ENCODE data around the gene MBD5. TPM values are rescaled to one million over a fixed set of nuclear protein-coding genes. Genes with fewer than 3 reads are reported as not detected.

MBD5 gene
- polyA plus RNA-seq, 1 of the 3 experiments (the other 2 are of a cell fraction) = 7.4 TPM

- WGBS (ENCODE audit: low lambda C conversion rate) = 94% methylated on average over 2 of the region's 2 CpGs
- Histone ChIP-seq H3K4me3 (ENCODE audit: low read depth in 2 of 2, low read length in 1 of 2) (no peak overlapping the region), H2AFZ (ENCODE audit: low read depth) (no peak overlapping the region), H3K4me2 (no peak overlapping the region), H3K9me2 (no peaks in the 10 kb centered on the region), H3K27me3 (ENCODE audit: insufficient read depth) (no peaks in the 10 kb centered on the region), H3K79me2 (ENCODE audit: insufficient read depth) (no peaks in the 10 kb centered on the region), H3K36me3 (replicated peaks in 1 of 2; ENCODE audit: control insufficient read depth in 1 of 2, insufficient read depth in 2 of 2, low read length in 1 of 2) (no peaks in the 10 kb centered on the region), H3F3A (replicated peaks; ENCODE audit: insufficient read depth) (no peaks in the 10 kb centered on the region), H4K20me1 (ENCODE audit: insufficient read depth) (no peaks in the 10 kb centered on the region), H3K4me1 (ENCODE audit: control insufficient read depth in 1 of 2, insufficient read depth in 2 of 2, low read depth in 1 of 2, low read length in 1 of 2) (peaks cover 2 to 9% of the 10 kb centered on the region in 2 experiments; a peak in 2 of 4 replicates), H3K27ac (ENCODE audit: low read depth in 2 of 2, low read length in 1 of 2) (no peak overlapping the region), H3K9me3 (no peaks in the 10 kb centered on the region), H3K9ac (no peak overlapping the region)
- TF ChIP-seq RFX5 (IDR thresholded peaks at IDR 0.05; ENCODE audit: low read length) (no peak), FOSL2 (IDR thresholded peaks at IDR 0.05; ENCODE audit: borderline replicate concordance, low read depth) (no peak), SMC3 (IDR thresholded peaks at IDR 0.05; ENCODE audit: low read depth, low read length) (no peak), IRF3 (IDR thresholded peaks at IDR 0.05; ENCODE audit: low read depth, low read length) (no peak), RAD21 (IDR thresholded peaks at IDR 0.05; ENCODE audit: low read length) (no peak), TAF1 (IDR thresholded peaks at IDR 0.05; ENCODE audit: borderline replicate concordance, low read depth, low read length) (no peak), MAX (IDR thresholded peaks at IDR 0.05; ENCODE audit: low read depth) (no peak)
- TF ChIP-seq, protein P1, sequence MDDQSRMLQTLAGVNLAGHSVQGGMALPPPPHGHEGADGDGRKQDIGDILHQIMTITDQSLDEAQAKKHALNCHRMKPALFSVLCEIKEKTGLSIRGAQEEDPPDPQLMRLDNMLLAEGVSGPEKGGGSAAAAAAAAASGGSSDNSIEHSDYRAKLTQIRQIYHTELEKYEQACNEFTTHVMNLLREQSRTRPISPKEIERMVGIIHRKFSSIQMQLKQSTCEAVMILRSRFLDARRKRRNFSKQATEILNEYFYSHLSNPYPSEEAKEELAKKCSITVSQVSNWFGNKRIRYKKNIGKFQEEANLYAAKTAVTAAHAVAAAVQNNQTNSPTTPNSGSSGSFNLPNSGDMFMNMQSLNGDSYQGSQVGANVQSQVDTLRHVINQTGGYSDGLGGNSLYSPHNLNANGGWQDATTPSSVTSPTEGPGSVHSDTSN (IDR thresholded peaks at IDR 0.05) = no peak
- ChIA-PET CTCF (no interaction called here), POLR2A (no interaction called here)
- no peak for DNase-seq
Measured at GRCh38 chr2:148303161-148303560, 282.3 kb downstream of the MBD5 start.

DNA sequence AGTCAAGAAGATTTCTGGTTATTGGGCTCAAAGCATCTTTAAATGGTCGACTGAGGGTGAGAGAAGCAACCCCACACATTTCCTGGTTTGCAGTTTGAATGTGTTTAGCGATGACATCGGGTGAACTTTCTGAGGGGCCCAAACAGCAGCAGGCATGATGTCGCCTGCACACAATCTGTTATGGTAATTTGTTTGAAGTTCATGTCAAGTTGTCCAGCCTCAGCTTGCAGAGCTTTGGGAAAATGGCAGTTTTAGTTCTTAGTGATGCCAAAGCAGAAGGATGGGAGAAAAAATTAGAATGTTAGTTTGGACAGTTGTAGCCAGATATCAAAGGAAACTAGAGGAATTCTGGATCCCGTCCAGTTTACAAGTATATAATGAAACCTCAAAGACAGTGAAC lies 284.6 kb downstream of the MBD5 start:
- Histone ChIP-seq H2AFZ (ENCODE audit: low read depth) (no peak overlapping the region), H3F3A (replicated peaks; ENCODE audit: insufficient read depth) (no peaks in the 10 kb centered on the region), H3K9ac (no peak overlapping the region), H3K4me2 (no peak overlapping the region), H3K4me3 (ENCODE audit: low read depth in 2 of 2, low read length in 1 of 2) (no peak overlapping the region), H3K27ac (ENCODE audit: low read depth in 2 of 2, low read length in 1 of 2) (no peak overlapping the region), H3K4me1 (ENCODE audit: control insufficient read depth in 1 of 2, insufficient read depth in 2 of 2, low read depth in 1 of 2, low read length in 1 of 2) (peaks cover 2 to 7% of the 10 kb centered on the region in 2 experiments; a peak in 2 of 4 replicates), H4K20me1 (ENCODE audit: insufficient read depth) (no peaks in the 10 kb centered on the region), H3K27me3 (ENCODE audit: insufficient read depth) (no peaks in the 10 kb centered on the region), H3K36me3 (replicated peaks in 1 of 2; ENCODE audit: control insufficient read depth in 1 of 2, insufficient read depth in 2 of 2, low read length in 1 of 2) (no peaks in the 10 kb centered on the region), H3K9me3 (no peaks in the 10 kb centered on the region), H3K9me2 (no peaks in the 10 kb centered on the region), H3K79me2 (ENCODE audit: insufficient read depth) (no peaks in the 10 kb centered on the region)
- POLR2A ChIA-PET = no interaction called here
- TF ChIP-seq, protein P2, sequence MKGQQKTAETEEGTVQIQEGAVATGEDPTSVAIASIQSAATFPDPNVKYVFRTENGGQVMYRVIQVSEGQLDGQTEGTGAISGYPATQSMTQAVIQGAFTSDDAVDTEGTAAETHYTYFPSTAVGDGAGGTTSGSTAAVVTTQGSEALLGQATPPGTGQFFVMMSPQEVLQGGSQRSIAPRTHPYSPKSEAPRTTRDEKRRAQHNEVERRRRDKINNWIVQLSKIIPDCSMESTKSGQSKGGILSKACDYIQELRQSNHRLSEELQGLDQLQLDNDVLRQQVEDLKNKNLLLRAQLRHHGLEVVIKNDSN (IDR thresholded peaks at IDR 0.05; ENCODE audit: borderline replicate concordance, low read depth) = no peak
- no peak for TF ChIP-seq CHD2 (IDR thresholded peaks at IDR 0.05; ENCODE audit: low read length, partially characterized antibody)
- no peak for TF ChIP-seq JUND (IDR thresholded peaks at IDR 0.05)
- no peak for TF ChIP-seq FOXJ3 (CRISPR knock-in tag; IDR thresholded peaks at IDR 0.05)
- no peak for TF ChIP-seq SIN3A (IDR thresholded peaks at IDR 0.05; ENCODE audit: borderline replicate concordance, low read depth, low read length)
- TF ChIP-seq MAX (IDR thresholded peaks at IDR 0.05; ENCODE audit: low read depth) = no peak
- TF ChIP-seq TCF12 (IDR thresholded peaks at IDR 0.05) = no peak
- TF ChIP-seq EZH2phosphoT487 (IDR thresholded peaks at IDR 0.05; ENCODE audit: borderline replicate concordance, low read depth) = no peak
- TF ChIP-seq FOSL2 (IDR thresholded peaks at IDR 0.05; ENCODE audit: borderline replicate concordance, low read depth) = no peak
- no peak for TF ChIP-seq GABPA (IDR thresholded peaks at IDR 0.05; ENCODE audit: low read depth)
- TF ChIP-seq ZBTB33 (IDR thresholded peaks at IDR 0.05; ENCODE audit: borderline replicate concordance, low read depth) = no peak
- no peak for TF ChIP-seq IRF3 (IDR thresholded peaks at IDR 0.05; ENCODE audit: low read depth, low read length)
- CTCF ChIA-PET = no interaction called here
- 81% methylated on average over 5 of the region's 5 CpGs for WGBS (ENCODE audit: low lambda C conversion rate)
- no peak for DNase-seq

Measured in SK-N-SH (cell line).